CD14-positive monocyte (primary cell): Measurements from ENCODE around the gene C10orf67. TPM values are rescaled to one million over a fixed set of nuclear protein-coding genes. Genes with fewer than 3 reads are reported as not detected.

Source experiments
- DNase-seq, 3 donors: peaks; one replicate each; pipeline ENCODE4 v3.0.0-alpha.2; 2011 to 2022
- H2AFZ ChIP-seq: 2 replicates; pipeline ENCODE4 v1.6.0; 2012; ENCODE audit warnings: mild to moderate bottlenecking, low read depth, low read length, inconsistent platforms; ENCODE audit not compliant: insufficient read depth, poor library complexity, severe bottlenecking
- H3K27ac ChIP-seq, 2 donors: 1 replicate in 1 of 2; 2 replicates in 1 of 2; pipeline ENCODE4 v1.5.1; 2012 to 2013; ENCODE audit warnings: low read length in 2 of 2, control low read depth in 1 of 2, inconsistent platforms in 1 of 2, low read depth in 1 of 2, mild to moderate bottlenecking in 1 of 2
- H3K27me3 ChIP-seq, 2 donors: one replicate each; pipeline versions ENCODE4 v1.6.0 to v1.6.1; 2011 to 2013; ENCODE audit warnings: low read length in 2 of 2; ENCODE audit not compliant: control insufficient read depth in 2 of 2, insufficient read depth in 2 of 2
- H3K36me3 ChIP-seq, 2 donors: replicated peaks in 1 of 2; 1 replicate in 1 of 2; 2 replicates in 1 of 2; pipeline versions ENCODE4 v1.5.1 to v1.6.1; 2012 to 2013; ENCODE audit warnings: low read length in 2 of 2, control low read depth in 1 of 2, inconsistent platforms in 1 of 2, mild to moderate bottlenecking in 1 of 2; ENCODE audit not compliant: insufficient read depth in 2 of 2, control insufficient read depth in 1 of 2
- H3K4me1 ChIP-seq, 2 donors: 1 replicate in 1 of 2; 2 replicates in 1 of 2; pipeline versions ENCODE4 v1.5.1 to v1.6.1; 2012 to 2013; ENCODE audit warnings: low read length in 2 of 2, control low read depth in 1 of 2, inconsistent platforms in 1 of 2, mild to moderate bottlenecking in 1 of 2, moderate library complexity in 1 of 2; ENCODE audit not compliant: insufficient read depth in 2 of 2, control insufficient read depth in 1 of 2
- H3K4me2 ChIP-seq: replicated peaks from 2 replicates; pipeline ENCODE3; 2012; ENCODE audit warnings: low read length, moderate library complexity, mild to moderate bottlenecking; ENCODE audit not compliant: poor library complexity, severe bottlenecking; ENCODE audit errors: extremely low read depth
- H3K4me3 ChIP-seq, 3 experiments: fragments of 200-600 bp in 1 of 3; sonication (generic) in 1 of 3; replicated peaks in 1 of 3; 1 replicate in 2 of 3; 2 replicates in 1 of 3; pipeline ENCODE4 v1.5.1; 2011 to 2013; ENCODE audit warnings: low read length in 3 of 3, mild to moderate bottlenecking in 3 of 3, control low read depth in 2 of 3, low read depth in 2 of 3, inconsistent platforms in 1 of 3, moderate library complexity in 1 of 3
- H3K79me2 ChIP-seq: 2 replicates; pipeline ENCODE4 v1.6.0; 2012; ENCODE audit warnings: mild to moderate bottlenecking, control low read depth, inconsistent platforms, low read length, moderate library complexity; ENCODE audit not compliant: insufficient read depth
- H3K9ac ChIP-seq: 2 replicates; pipeline ENCODE4 v1.6.0; 2017; ENCODE audit warnings: low read length, mild to moderate bottlenecking; ENCODE audit not compliant: insufficient read depth, poor library complexity, severe bottlenecking
- H3K9me3 ChIP-seq, 2 donors: replicated peaks in 1 of 2; 1 replicate in 1 of 2; 2 replicates in 1 of 2; pipeline versions ENCODE4 v1.5.1 to v1.6.1; 2012 to 2013; ENCODE audit warnings: low read length in 2 of 2, control low read depth in 1 of 2; ENCODE audit not compliant: control insufficient read depth in 1 of 2, insufficient read depth in 1 of 2
- H4K20me1 ChIP-seq: 2 replicates; pipeline ENCODE4 v1.6.0; 2012; ENCODE audit warnings: mild to moderate bottlenecking, low read length, control low read depth, moderate library complexity; ENCODE audit not compliant: insufficient read depth
- H3K27ac Mint-ChIP-seq, 7 donors: one replicate each; pipeline ENCODE4 v1.8.0; 2020; ENCODE audit warnings: mild to moderate bottlenecking in 7 of 7, mixed read lengths in 7 of 7, moderate library complexity in 6 of 7, inconsistent platforms in 2 of 7
- H3K27me3 Mint-ChIP-seq, 3 donors: one replicate each; pipeline ENCODE4 v1.8.0; 2021 to 2022; ENCODE audit warnings: low read depth in 3 of 3, mild to moderate bottlenecking in 3 of 3, mixed read lengths in 3 of 3, moderate library complexity in 3 of 3, inconsistent platforms in 1 of 3
- H3K36me3 Mint-ChIP-seq, 2 donors: one replicate each; pipeline ENCODE4 v1.8.0; 2020; ENCODE audit warnings: mixed read lengths in 2 of 2, inconsistent platforms in 1 of 2, mild to moderate bottlenecking in 1 of 2
- H3K4me1 Mint-ChIP-seq: one replicate; pipeline ENCODE4 v1.8.0; 2020; ENCODE audit warnings: mild to moderate bottlenecking, mixed read lengths
- H3K4me3 Mint-ChIP-seq, 2 donors: one replicate each; pipeline ENCODE4 v1.8.0; 2020; ENCODE audit warnings: mild to moderate bottlenecking in 2 of 2, mixed read lengths in 2 of 2, moderate library complexity in 1 of 2
- H3K9me3 Mint-ChIP-seq, 7 donors: one replicate each; pipeline ENCODE4 v1.8.0; 2020 to 2022; ENCODE audit warnings: mixed read lengths in 7 of 7, mild to moderate bottlenecking in 6 of 7, moderate library complexity in 6 of 7, inconsistent platforms in 2 of 7
- CTCF ChIP-seq: fragments of 200-600 bp; IDR thresholded peaks from one replicate; pipeline ENCODE4 v1.8.0; 2022; ENCODE audit warnings: antibody characterized with exemption, mild to moderate bottlenecking
- WGBS: methylation state at CpG from one replicate; pipeline ENCODE4 v1.1.5; 2013; ENCODE audit warnings: missing lambda C conversion rate; ENCODE audit not compliant: insufficient coverage; 5-methylcytosine and 5-hydroxymethylcytosine counted together
- intact Hi-C, 2 donors: fragments of 100-400 bp; cut with micrococcal nuclease; formaldehyde crosslinking; loops; one replicate each; pipeline versions ENCODE4 v1.15.0 to v1.15.1; 2023
- polyA plus RNA-seq, 3 donors: library from polyadenylated mRNA; depleted of rRNA in 1 of 3; unstranded in 2 of 3; stranded (reverse) in 1 of 3; fragments of 300-500 nt in 2 of 3; fragments of >200 nt in 1 of 3; fragmentation: Illumina TruSeq in 2 of 3; gene quantifications; 1 replicate in 2 of 3; 2 replicates in 1 of 3; pipeline ENCODE4 v1.2.3, GENCODE V29; 2012 to 2021

Gene C10orf67
- polyA plus RNA-seq, 3 donors = not detected

- Histone ChIP-seq H3K4me1 (no peaks in the 10 kb centered on the region), H3K9ac (no peak overlapping the region), H3K4me3 (no peak overlapping the region), H3K79me2 (no peaks in the 10 kb centered on the region), H3K27me3 (no peaks in the 10 kb centered on the region), H4K20me1 (no peaks in the 10 kb centered on the region), H3K4me2 (no peak overlapping the region), H2AFZ (no peak overlapping the region), H3K9me3 (peaks cover 23 to 24% of the 10 kb centered on the region in 2 donors), H3K27ac (no peak overlapping the region), H3K36me3 (no peaks in the 10 kb centered on the region)
- H3K36me3 Mint-ChIP-seq = no peaks in the 10 kb centered on the region
- DNase-seq = no peak
- intact Hi-C loops = no loop called here
- 76% methylated on average over 3 of the region's 3 CpGs for WGBS
- no peak overlapping the region for H3K27ac Mint-ChIP-seq
- TF ChIP-seq CTCF = no peak
- no peaks in the 10 kb centered on the region for H3K4me1 Mint-ChIP-seq
- H3K4me3 Mint-ChIP-seq = no peak overlapping the region
- H3K9me3 Mint-ChIP-seq = peaks cover 0 to 20% (median 12%) of the 10 kb centered on the region in 7 donors
- peaks cover 0 to 2% (median 2%) of the 10 kb centered on the region in 3 donors for H3K27me3 Mint-ChIP-seq
Measured at GRCh38 chr10:23270531-23270930, 74.1 kb downstream of the C10orf67 start.

GRCh38 chr10:23263441-23264164 lies 81.0 kb downstream of the C10orf67 start:
- Histone ChIP-seq H3K4me1 (no peaks in the 10 kb centered on the region), H3K4me3 (no peak overlapping the region), H3K36me3 (no peaks in the 10 kb centered on the region), H3K9ac (no peak overlapping the region), H3K9me3 (no peaks in the 10 kb centered on the region), H3K27ac (no peak overlapping the region), H3K27me3 (no peaks in the 10 kb centered on the region), H3K79me2 (no peaks in the 10 kb centered on the region), H2AFZ (no peak overlapping the region), H4K20me1 (no peaks in the 10 kb centered on the region), H3K4me2 (no peak overlapping the region)
- TF ChIP-seq CTCF = no peak
- DNase-seq = no peak
- intact Hi-C loops = no loop called here
- H3K9me3 Mint-ChIP-seq = peaks cover 0 to 2% (median 0%) of the 10 kb centered on the region in 7 donors
- H3K36me3 Mint-ChIP-seq = no peaks in the 10 kb centered on the region
- H3K4me1 Mint-ChIP-seq = no peaks in the 10 kb centered on the region
- no peak overlapping the region for H3K4me3 Mint-ChIP-seq
- H3K27me3 Mint-ChIP-seq = peaks cover 2 to 7% (median 3%) of the 10 kb centered on the region in 3 donors
- 100% methylated on average over 2 of the region's 9 CpGs for WGBS
- no peak overlapping the region for H3K27ac Mint-ChIP-seq
